Measurements from ENCODE around the gene RAB14. TPM values are rescaled to one million over a fixed set of nuclear protein-coding genes. Genes with fewer than 3 reads are reported as not detected.

Gene RAB14
- total and polyA plus RNA-seq, 2 donors (not counting 1 experiment from before 2014, with no cell fraction given) = 20.4 to 52.6 TPM

GRCh38 chr9:121242219-121242958, 40.7 kb upstream of the RAB14 start:
- no peak overlapping the region for H3K4me3 ChIP-seq (ENCODE audit: control extremely low read depth in 1 of 5, extremely low read depth in 1 of 5, insufficient read depth in 1 of 5, low read depth in 2 of 5, low read length in 4 of 5)
- H2AFZ ChIP-seq (ENCODE audit: insufficient read depth, low read depth, low read length, poor library complexity, severe bottlenecking) = no peak overlapping the region
- no peak overlapping the region for H3K27ac Mint-ChIP-seq
- no peaks in the 10 kb centered on the region for H3K79me2 ChIP-seq (ENCODE audit: control insufficient read depth, insufficient read depth, low read length)
- ATAC-seq (ENCODE audit: low read depth) = no peak
- ChIA-PET POLR2A (no interaction called here), CTCF (no interaction called here)
- peaks cover 12 to 13% of the 10 kb centered on the region in 2 experiments for H3K36me3 ChIP-seq (replicated peaks in 1 of 2; ENCODE audit: control extremely low read depth in 1 of 2, control insufficient read depth in 1 of 2, extremely low read depth in 1 of 2, insufficient read depth in 2 of 2, low read length in 1 of 2)
- no peaks in the 10 kb centered on the region for H3K27me3 ChIP-seq (replicated peaks in 1 of 4; ENCODE audit: control extremely low read depth in 1 of 4, control insufficient read depth in 3 of 4, insufficient read depth in 4 of 4, low read length in 3 of 4)
- no peaks in the 10 kb centered on the region for H3K4me1 Mint-ChIP-seq
- DNase-seq = no peak
- no peaks in the 10 kb centered on the region for H3K9me3 Mint-ChIP-seq (ENCODE audit: insufficient read depth)
- H3K27ac ChIP-seq (ENCODE audit: low read length in 2 of 2) = no peak overlapping the region
- WGBS (ENCODE audit: insufficient coverage) = 89% methylated on average over 1 of the region's 5 CpGs
- H4K20me1 ChIP-seq (ENCODE audit: control insufficient read depth, insufficient read depth, low read length, poor library complexity, severe bottlenecking) = no peaks in the 10 kb centered on the region
- no peak overlapping the region for H3K4me3 Mint-ChIP-seq
- H3K4me2 ChIP-seq (replicated peaks; ENCODE audit: low read depth, low read length, poor library complexity, severe bottlenecking) = no peak overlapping the region
- intact Hi-C loops (cut with micrococcal nuclease) = no loop called here
- no peaks in the 10 kb centered on the region for H3K4me1 ChIP-seq (ENCODE audit: control insufficient read depth in 2 of 2, insufficient read depth in 2 of 2, low read length in 2 of 2)
- no peak overlapping the region for H3K9ac ChIP-seq (ENCODE audit: low read length)
- TF ChIP-seq CTCF (IDR thresholded peaks at IDR 0.05) = no peak
- TF ChIP-seq EZH2 (IDR thresholded peaks at IDR 0.05; ENCODE audit: borderline replicate concordance, insufficient read depth, low read depth, low read length, poor library complexity, severe bottlenecking) = no peak
- H3K27me3 Mint-ChIP-seq = no peaks in the 10 kb centered on the region
- H3K9me3 ChIP-seq (ENCODE audit: control extremely low read depth in 1 of 3, control insufficient read depth in 2 of 3, insufficient read depth in 1 of 3, low read length in 2 of 3) = peaks cover 4 to 9% (median 6%) of the 10 kb centered on the region in 3 donors

- Histone ChIP-seq H3K27me3 (replicated peaks in 1 of 4; ENCODE audit: control extremely low read depth in 1 of 4, control insufficient read depth in 3 of 4, insufficient read depth in 4 of 4, low read length in 3 of 4) (no peaks in the 10 kb centered on the region), H3K27ac (ENCODE audit: low read length in 2 of 2) (no peak overlapping the region), H3K4me1 (ENCODE audit: control insufficient read depth in 2 of 2, insufficient read depth in 2 of 2, low read length in 2 of 2) (no peaks in the 10 kb centered on the region), H3K9me3 (ENCODE audit: control extremely low read depth in 1 of 3, control insufficient read depth in 2 of 3, insufficient read depth in 1 of 3, low read length in 2 of 3) (peaks cover 4 to 9% (median 6%) of the 10 kb centered on the region in 3 donors), H3K9ac (ENCODE audit: low read length) (no peak overlapping the region), H3K36me3 (replicated peaks in 1 of 2; ENCODE audit: control extremely low read depth in 1 of 2, control insufficient read depth in 1 of 2, extremely low read depth in 1 of 2, insufficient read depth in 2 of 2, low read length in 1 of 2) (peaks cover 13 to 18% of the 10 kb centered on the region in 2 experiments), H3K4me3 (ENCODE audit: control extremely low read depth in 1 of 5, extremely low read depth in 1 of 5, insufficient read depth in 1 of 5, low read depth in 2 of 5, low read length in 4 of 5) (no peak overlapping the region), H4K20me1 (ENCODE audit: control insufficient read depth, insufficient read depth, low read length, poor library complexity, severe bottlenecking) (no peaks in the 10 kb centered on the region), H2AFZ (ENCODE audit: insufficient read depth, low read depth, low read length, poor library complexity, severe bottlenecking) (no peak overlapping the region), H3K79me2 (ENCODE audit: control insufficient read depth, insufficient read depth, low read length) (no peaks in the 10 kb centered on the region), H3K4me2 (replicated peaks; ENCODE audit: low read depth, low read length, poor library complexity, severe bottlenecking) (no peak overlapping the region)
- Mint-ChIP-seq H3K27me3 (no peaks in the 10 kb centered on the region), H3K9me3 (ENCODE audit: insufficient read depth) (no peaks in the 10 kb centered on the region), H3K27ac (no peak overlapping the region), H3K4me1 (no peaks in the 10 kb centered on the region), H3K4me3 (no peak overlapping the region)
- no peak for ATAC-seq (ENCODE audit: low read depth)
- TF ChIP-seq CTCF (IDR thresholded peaks at IDR 0.05) (no peak), EZH2 (IDR thresholded peaks at IDR 0.05; ENCODE audit: borderline replicate concordance, insufficient read depth, low read depth, low read length, poor library complexity, severe bottlenecking) (no peak)
- no peak for DNase-seq
- ChIA-PET CTCF (no interaction called here), POLR2A (no interaction called here)
- intact Hi-C loops (cut with micrococcal nuclease) = no loop called here
- WGBS (ENCODE audit: insufficient coverage) = 92% methylated on average over 5 of the region's 6 CpGs
These were observed 38.9 kb upstream of the RAB14 start for GRCh38 chr9:121240472-121241135.
